ENCODE data around the gene MASP1.

- TF ChIP-seq ZFP3 (CRISPR knock-in tag; IDR thresholded peaks at IDR 0.05): no peak
- no peak for TF ChIP-seq ARNTL (CRISPR knock-in tag; IDR thresholded peaks at IDR 0.05; ENCODE audit: borderline replicate concordance, low read depth)
Observed at GRCh38 chr3:187277129-187277462, 14.4 kb downstream of the MASP1 start.

All from SK-N-SH treated with all-trans-retinoic acid at 6 μM for 48 hours (cell line).